ENCODE measurements around the gene CKB. TPM values are rescaled to one million over a fixed set of nuclear protein-coding genes. Genes with fewer than 3 reads are reported as not detected.

Gene CKB
- total and polyA plus RNA-seq, 9 of the 15 experiments (the other 6 are each of a cell fraction or from before 2014, with no cell fraction given): 23.9 to 692 (median 132) TPM

DNA sequence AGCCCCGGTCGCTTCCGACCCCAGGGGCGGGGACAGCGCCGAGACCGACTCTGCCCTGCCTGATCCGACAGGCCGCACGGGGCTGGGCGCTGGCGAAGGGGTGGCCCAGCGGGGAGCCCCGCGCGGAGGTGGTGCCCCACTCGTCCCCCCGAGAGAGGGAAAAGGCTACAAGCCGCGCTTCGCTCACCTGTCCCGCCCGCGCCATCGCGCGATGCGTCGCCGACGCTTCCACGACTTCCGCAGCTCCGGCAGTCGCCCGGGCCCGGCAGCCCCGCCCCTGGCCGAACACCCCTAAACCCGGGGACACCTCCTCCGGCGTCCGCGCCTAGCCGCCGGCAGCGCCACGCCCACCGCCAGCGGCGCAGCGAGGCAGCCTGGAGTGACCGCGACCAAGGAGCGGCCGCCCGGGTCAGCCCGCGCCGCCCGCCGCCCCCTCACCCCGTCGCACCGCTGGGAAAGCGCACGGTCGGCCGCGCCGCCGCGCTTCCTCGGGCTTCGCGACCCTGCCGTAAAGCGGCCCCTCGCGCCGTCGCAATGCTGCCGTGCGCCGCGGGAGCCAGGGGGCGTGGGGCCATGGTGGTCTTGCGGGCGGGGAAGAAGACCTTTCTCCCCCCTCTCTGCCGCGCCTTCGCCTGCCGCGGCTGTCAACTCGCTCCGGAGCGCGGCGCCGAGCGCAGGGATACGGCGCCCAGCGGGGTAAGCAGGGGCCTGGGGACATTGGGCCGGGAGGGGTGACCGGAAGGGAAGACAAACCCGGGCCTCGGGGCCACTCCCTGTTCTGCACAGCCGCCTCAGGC lies 40.0 kb upstream of the CKB start, which contains the start of the genes BAG5 and COA8 (continued):
- TF ChIP-seq ZNF3 (CRISPR knock-in tag; IDR thresholded peaks at IDR 0.05) (no peak), ZNF668 (CRISPR knock-in tag; IDR thresholded peaks at IDR 0.05) (no peak), ZBTB8A (IDR thresholded peaks at IDR 0.05; ENCODE audit: partially characterized antibody) (no peak), NFIX (CRISPR knock-in tag; IDR thresholded peaks at IDR 0.05; ENCODE audit: low read depth) (no peak), ZNF431 (CRISPR knock-in tag; IDR thresholded peaks at IDR 0.05) (no peak), E2F3 (CRISPR knock-in tag; IDR thresholded peaks at IDR 0.05) (no peak), SMARCC2 (IDR thresholded peaks at IDR 0.05; ENCODE audit: low read depth) (no peak), HOXB6 (CRISPR knock-in tag; IDR thresholded peaks at IDR 0.05; ENCODE audit: borderline replicate concordance) (no peak), KLF16 (IDR thresholded peaks at IDR 0.05) (no peak), ZEB2 (IDR thresholded peaks at IDR 0.05) (no peak), ZNF140 (CRISPR knock-in tag; IDR thresholded peaks at IDR 0.05) (no peak), ZNF224 (CRISPR knock-in tag; IDR thresholded peaks at IDR 0.05) (no peak)
- TF ChIP-seq, protein P1, sequence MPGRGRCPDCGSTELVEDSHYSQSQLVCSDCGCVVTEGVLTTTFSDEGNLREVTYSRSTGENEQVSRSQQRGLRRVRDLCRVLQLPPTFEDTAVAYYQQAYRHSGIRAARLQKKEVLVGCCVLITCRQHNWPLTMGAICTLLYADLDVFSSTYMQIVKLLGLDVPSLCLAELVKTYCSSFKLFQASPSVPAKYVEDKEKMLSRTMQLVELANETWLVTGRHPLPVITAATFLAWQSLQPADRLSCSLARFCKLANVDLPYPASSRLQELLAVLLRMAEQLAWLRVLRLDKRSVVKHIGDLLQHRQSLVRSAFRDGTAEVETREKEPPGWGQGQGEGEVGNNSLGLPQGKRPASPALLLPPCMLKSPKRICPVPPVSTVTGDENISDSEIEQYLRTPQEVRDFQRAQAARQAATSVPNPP (IDR thresholded peaks at IDR 0.05; ENCODE audit: borderline replicate concordance, insufficient read depth, insufficient read length): no peak
- TF ChIP-seq, protein P2, sequence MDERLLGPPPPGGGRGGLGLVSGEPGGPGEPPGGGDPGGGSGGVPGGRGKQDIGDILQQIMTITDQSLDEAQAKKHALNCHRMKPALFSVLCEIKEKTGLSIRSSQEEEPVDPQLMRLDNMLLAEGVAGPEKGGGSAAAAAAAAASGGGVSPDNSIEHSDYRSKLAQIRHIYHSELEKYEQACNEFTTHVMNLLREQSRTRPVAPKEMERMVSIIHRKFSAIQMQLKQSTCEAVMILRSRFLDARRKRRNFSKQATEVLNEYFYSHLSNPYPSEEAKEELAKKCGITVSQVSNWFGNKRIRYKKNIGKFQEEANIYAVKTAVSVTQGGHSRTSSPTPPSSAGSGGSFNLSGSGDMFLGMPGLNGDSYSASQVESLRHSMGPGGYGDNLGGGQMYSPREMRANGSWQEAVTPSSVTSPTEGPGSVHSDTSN (CRISPR knock-in tag; IDR thresholded peaks at IDR 0.05; ENCODE audit: low read depth): no peak
- TF ChIP-seq, protein P2 (tag; conservative IDR thresholded peaks at IDR 0.05; ENCODE audit: low read depth): no peak
- TF ChIP-seq, protein P3, sequence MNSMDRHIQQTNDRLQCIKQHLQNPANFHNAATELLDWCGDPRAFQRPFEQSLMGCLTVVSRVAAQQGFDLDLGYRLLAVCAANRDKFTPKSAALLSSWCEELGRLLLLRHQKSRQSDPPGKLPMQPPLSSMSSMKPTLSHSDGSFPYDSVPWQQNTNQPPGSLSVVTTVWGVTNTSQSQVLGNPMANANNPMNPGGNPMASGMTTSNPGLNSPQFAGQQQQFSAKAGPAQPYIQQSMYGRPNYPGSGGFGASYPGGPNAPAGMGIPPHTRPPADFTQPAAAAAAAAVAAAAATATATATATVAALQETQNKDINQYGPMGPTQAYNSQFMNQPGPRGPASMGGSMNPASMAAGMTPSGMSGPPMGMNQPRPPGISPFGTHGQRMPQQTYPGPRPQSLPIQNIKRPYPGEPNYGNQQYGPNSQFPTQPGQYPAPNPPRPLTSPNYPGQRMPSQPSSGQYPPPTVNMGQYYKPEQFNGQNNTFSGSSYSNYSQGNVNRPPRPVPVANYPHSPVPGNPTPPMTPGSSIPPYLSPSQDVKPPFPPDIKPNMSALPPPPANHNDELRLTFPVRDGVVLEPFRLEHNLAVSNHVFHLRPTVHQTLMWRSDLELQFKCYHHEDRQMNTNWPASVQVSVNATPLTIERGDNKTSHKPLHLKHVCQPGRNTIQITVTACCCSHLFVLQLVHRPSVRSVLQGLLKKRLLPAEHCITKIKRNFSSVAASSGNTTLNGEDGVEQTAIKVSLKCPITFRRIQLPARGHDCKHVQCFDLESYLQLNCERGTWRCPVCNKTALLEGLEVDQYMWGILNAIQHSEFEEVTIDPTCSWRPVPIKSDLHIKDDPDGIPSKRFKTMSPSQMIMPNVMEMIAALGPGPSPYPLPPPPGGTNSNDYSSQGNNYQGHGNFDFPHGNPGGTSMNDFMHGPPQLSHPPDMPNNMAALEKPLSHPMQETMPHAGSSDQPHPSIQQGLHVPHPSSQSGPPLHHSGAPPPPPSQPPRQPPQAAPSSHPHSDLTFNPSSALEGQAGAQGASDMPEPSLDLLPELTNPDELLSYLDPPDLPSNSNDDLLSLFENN (IDR thresholded peaks at IDR 0.05; ENCODE audit: low read depth in 2 of 2, low read length in 2 of 2): no peak
- TF ChIP-seq, protein P4, sequence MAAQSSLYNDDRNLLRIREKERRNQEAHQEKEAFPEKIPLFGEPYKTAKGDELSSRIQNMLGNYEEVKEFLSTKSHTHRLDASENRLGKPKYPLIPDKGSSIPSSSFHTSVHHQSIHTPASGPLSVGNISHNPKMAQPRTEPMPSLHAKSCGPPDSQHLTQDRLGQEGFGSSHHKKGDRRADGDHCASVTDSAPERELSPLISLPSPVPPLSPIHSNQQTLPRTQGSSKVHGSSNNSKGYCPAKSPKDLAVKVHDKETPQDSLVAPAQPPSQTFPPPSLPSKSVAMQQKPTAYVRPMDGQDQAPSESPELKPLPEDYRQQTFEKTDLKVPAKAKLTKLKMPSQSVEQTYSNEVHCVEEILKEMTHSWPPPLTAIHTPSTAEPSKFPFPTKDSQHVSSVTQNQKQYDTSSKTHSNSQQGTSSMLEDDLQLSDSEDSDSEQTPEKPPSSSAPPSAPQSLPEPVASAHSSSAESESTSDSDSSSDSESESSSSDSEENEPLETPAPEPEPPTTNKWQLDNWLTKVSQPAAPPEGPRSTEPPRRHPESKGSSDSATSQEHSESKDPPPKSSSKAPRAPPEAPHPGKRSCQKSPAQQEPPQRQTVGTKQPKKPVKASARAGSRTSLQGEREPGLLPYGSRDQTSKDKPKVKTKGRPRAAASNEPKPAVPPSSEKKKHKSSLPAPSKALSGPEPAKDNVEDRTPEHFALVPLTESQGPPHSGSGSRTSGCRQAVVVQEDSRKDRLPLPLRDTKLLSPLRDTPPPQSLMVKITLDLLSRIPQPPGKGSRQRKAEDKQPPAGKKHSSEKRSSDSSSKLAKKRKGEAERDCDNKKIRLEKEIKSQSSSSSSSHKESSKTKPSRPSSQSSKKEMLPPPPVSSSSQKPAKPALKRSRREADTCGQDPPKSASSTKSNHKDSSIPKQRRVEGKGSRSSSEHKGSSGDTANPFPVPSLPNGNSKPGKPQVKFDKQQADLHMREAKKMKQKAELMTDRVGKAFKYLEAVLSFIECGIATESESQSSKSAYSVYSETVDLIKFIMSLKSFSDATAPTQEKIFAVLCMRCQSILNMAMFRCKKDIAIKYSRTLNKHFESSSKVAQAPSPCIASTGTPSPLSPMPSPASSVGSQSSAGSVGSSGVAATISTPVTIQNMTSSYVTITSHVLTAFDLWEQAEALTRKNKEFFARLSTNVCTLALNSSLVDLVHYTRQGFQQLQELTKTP (IDR thresholded peaks at IDR 0.05; ENCODE audit: low read depth in 1 of 2, partially characterized antibody in 2 of 2): no peak
